GM18858 (cell line): ENCODE results near the gene CALHM2.

Experiments used
- ATAC-seq: cut with Tn5 transposase; IDR thresholded peaks from one replicate; pipeline ENCODE4 v1.9.1; 2021; ENCODE audit not compliant: unreplicated experiment

CALHM2 gene

DNA sequence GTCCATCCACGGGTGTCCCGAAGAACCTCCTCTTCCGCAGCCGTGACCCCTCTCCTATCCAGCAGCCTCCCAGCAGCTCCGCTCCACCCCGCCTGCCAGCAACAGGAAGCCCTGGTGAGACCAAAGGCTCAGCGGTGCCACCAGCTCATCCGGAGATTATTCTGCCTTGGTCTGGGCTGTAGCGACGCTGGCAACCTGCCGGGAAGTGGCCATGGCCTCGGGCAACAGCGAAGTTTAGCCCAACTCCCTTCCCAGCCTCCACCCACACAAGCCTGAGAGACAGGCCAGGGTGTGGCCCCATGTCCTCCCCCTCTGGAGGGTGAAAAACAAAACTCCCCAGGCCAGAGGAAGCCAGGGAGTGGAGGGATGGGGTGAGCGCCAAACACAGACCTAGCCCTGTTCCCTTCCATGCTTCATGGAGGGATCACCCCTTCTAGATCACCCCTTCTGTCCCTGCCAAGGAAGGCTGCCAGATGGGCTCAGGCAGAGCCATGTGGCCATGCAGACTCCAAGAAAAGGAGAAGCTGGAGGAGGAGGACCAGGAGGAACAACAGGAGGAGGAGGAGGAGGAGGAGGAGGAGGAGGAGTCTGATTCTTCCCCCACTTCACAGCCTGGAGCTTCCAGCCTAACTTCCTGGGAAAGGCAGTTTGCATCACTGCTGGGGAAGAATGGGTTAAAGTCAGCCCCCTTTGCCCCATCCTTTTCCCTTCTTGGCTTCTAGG is 918 bp downstream of the CALHM2 start:
- ATAC-seq: no peak

DNA sequence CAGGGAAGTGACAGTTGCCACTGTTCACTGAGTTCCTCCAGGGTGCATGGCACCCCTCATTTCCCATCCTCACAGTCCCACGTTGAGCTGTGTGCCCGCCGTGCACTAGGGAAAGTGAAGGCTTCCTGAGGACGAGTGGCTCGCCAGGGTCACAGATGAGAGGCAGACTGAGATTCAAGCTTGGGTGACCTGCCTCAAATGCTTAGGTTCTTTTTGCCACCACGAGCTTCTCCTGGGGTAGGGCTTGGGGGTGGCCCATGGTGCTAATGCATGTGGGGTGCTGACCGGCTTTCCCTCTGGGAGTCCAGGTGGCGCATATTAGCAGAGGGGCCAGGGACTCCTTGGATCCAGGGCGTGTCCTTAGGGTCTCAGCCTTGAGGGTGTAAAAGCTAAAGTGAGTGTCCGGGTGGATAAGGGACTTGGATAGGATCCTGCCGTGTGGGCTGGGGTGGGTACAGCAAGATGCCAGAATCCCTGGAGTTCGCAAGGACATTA is 1.9 kb downstream of the CALHM2 start:
- ATAC-seq: no peak

GRCh38 chr10:103449208-103450144 is 2.7 kb downstream of the CALHM2 start:
- no peak for ATAC-seq

GRCh38 chr10:103448746-103449145 is 3.4 kb downstream of the CALHM2 start:
- ATAC-seq: no peak

GRCh38 chr10:103447187-103447586 is 5.0 kb downstream of the CALHM2 start:
- no peak for ATAC-seq

DNA sequence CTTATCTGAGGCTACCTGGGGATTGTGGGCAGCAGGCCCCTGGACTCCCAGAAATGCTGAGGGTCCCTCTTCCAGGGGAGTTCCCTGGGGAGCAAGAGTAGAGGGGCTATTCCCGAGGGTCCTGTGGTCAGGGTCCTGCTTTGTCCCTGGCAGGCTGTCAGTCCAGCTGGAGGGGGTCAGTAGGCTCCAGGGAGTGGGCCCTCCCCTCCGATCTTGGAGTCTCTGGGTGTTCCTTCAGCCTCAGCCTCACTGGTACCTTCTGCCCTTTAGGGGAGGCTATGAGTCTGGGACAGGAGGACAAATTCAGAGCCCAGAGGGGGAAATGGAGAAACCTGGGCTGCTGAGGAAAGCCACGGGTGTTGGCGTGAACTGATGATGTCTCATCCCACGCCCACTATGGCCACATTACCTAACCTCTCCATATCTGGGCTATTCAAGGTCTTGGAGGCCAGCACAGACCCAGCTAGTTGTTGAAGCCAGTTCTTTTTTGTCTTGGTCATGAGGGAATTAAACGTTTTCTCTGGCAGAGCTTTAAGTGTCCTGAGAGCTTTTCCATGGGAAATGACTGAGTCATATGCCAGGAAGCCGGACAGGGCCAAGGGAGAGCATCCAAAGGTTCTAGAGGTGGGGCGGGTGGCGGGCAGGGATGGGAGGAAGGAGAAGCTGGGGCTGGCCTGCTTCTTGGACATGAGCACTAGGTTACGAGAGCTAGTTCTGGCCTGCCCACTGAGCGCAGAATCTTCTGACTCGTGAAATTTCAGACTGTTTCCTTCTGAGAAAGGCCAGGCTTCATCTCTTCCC is 6.2 kb downstream of the CALHM2 start:
- no peak for ATAC-seq

GRCh38 chr10:103445366-103445765 is 6.8 kb downstream of the CALHM2 start:
- ATAC-seq: no peak

DNA sequence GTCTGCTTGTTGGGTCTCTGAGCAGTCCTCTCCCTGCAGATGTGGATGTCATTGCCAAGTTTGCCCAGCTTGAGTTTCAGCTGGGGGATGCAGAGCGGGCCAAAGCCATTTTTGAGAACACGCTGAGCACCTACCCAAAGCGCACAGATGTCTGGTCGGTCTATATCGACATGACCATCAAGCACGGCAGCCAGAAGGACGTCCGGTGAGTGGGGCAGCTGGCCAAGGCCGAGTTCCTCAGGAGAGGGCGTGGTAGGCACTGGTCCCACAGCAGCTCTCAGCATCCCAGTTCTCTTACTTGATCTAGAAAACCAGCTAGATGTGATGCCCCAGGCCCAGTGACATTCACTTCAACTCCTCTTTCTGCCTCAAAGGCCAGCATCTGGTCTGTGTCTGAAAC is 7.7 kb downstream of the CALHM2 start:
- ATAC-seq: no peak

GRCh38 chr10:103443475-103444185 is 8.5 kb downstream of the CALHM2 start:
- ATAC-seq: no peak

- no peak for ATAC-seq
These were observed 10.1 kb downstream of the CALHM2 start for GRCh38 chr10:103442031-103442461.

GRCh38 chr10:103441611-103442010 is 10.6 kb downstream of the CALHM2 start:
- ATAC-seq: no peak

GRCh38 chr10:103441206-103441605 is 11.0 kb downstream of the CALHM2 start:
- no peak for ATAC-seq

DNA sequence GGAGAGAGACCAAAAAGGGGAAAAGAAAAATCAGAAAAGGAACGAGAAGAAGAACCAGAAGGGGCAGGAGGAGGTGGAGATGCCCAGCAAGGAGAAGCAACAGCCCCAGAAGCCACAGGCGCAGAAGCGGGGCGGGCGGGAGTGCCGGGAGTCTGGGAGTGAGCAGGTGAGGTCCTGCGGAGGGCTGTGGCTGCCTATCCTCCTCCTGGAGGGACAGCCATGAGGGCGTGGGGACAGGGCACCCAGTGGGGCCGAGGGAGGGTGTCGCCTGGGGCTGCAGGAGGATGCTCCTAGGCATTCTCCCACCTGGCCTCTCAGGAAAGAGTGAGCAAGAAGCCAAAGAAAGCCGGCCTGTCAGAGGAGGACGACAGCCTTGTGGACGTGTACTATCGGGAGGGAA is 11.8 kb downstream of the CALHM2 start:
- no peak for ATAC-seq

DNA sequence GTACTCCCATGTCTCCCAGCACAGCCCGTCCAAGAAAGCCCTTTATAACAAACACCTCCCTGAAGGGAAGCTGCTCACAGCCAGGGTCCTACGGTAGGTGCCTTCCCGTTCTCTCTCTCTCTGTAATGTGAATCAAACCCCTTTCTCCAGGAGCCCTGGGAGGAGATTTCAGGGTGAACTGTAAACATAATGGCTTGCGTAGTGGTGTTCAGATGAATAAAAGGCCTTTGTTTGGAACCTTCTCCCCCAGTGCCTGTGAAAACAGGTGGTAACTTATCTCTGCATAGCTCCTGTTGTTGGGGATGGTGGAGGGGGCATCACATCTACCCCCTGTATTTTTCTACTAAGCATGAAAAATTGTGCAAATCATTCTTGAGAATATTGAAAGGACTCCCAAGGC is 12.4 kb downstream of the CALHM2 start:
- no peak for ATAC-seq

DNA sequence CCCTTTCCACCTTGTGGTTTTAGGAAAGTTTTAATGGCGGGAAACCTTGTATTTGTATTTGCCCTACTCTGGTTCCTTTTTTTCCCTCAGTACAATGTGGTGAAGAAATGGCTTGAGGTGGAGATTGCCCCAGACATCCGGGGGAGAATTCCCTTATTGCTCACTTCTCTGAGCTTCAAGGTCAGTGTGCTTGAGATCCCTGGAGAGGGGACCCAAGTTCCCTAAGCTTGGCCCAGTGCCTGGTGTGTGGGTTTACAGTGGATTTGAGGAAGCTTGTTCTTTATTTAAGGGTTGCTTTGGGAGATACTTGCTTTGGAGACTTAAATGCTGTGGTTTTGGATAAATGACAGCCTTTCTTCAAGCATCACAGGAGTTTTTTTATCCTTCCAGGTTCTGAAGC is 18.3 kb downstream of the CALHM2 start:
- ATAC-seq: no peak

DNA sequence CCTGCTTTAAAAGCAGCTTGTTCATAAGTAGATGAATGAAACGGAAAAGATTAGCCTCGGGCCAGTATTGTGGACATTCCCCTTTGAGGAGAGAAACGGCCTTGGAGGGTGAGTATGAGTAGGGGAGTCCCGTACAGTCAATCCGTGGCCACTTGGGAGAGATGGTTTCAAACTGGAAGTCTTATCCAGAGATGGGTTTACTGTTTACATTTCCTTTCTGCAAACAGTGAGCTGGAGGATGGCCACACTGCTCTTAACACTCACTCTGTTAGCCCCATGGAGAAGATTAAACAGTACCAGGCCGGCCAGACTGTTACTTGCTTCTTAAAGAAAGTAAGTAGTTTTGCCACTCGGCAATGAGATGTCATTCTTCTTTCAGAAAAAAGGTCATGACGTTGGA is 20.3 kb downstream of the CALHM2 start:
- no peak for ATAC-seq

- no peak for ATAC-seq
These were observed 22.5 kb downstream of the CALHM2 start for GRCh38 chr10:103429647-103430046.

DNA sequence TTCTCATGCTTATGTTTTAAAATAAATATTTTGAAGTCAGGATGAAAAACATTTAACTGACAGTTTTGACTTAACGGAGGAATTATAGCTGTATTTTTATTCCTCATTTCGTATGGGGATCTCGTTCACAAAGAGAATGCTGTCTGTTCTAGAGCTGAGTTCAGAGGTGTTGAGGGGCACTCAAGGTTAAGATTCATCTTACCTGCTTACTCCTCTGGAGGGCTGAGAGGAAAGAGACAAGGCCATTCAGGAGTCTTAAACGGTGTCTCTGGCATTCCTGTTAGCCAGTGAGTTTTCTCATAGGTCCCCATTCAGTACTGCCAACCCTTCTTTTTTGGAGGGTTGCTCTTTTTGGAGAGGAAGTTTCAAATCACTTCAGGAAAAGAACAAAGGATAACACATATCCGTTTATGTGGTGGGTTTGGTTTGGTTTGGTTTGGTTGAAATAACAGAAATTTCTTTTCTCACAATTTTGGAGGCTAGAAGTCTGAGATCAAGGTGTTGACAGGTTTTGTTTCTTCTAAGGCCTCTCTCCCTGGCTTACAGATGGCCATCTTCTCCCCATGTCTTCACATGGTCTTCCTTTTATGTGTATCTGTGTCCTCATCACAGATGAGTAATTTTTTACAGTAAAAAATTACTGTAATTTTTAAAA is 23.1 kb downstream of the CALHM2 start:
- no peak for ATAC-seq

DNA sequence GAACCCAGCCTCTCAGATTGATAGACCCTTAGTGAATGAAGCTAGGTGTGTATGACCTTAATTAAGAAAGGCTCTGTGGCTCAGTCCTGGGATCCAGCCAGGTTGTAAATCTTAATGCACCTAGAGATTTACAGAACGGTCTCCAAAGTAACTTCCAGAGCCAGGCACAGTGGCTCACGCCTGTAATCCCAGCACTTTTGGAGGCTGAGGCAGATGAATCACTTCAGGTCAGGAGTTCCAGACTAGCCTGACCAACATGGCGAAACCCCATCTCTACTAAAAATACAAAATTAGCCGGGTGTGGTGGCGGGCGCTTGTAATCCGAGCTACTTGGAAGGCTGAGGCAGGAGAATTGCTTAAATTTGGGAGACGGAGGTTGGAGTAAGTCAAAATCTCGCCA is 24.3 kb downstream of the CALHM2 start:
- ATAC-seq: no peak

GRCh38 chr10:103423748-103424147 is 28.4 kb downstream of the CALHM2 start:
- ATAC-seq: no peak
